ENCODE measurements around the gene SMARCC2. TPM values are rescaled to one million over a fixed set of nuclear protein-coding genes. Genes with fewer than 3 reads are reported as not detected.
A peak's percentile ranks its signal among the peaks of the same experiment; 100 is the strongest.

Gene SMARCC2
- total and polyA plus RNA-seq, 9 of the 15 experiments (the other 6 are each of a cell fraction or from before 2014, with no cell fraction given): 11.9 to 86.0 (median 36.6) TPM

DNA sequence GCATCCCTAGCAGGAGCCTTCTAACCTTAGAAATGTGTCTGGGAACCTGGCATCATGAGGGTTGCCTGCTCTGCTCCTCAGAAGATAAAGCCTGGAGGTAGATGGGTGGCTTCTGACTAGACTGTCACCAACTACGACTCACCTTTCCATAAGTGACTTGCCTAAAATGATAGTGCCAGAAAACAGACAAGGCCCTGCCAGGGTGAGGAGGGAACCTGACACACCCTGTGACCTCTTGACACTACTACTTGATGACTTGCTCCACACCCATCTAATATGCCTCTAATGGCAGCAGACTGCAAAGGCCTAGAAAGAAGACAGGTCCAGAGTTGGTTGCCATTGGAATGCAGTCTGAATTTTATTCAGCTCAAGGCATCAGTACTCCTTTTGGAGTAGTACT lies 23.1 kb upstream of the SMARCC2 start:
- WGBS (ENCODE audit: insufficient coverage, low coverage, missing lambda C conversion rate): 40% methylated on average over 1 of the region's 1 CpG
- Histone ChIP-seq H3K4me2 (ENCODE audit: insufficient read depth, low read length) (no peak overlapping the region), H3K36me3 (ENCODE audit: control insufficient read depth, insufficient read depth, low read length) (peaks cover 76% of the 10 kb centered on the region), H4K20me1 (replicated peaks; ENCODE audit: control insufficient read depth, insufficient read depth, low read length) (0 out of 2 replicates have a peak, but pooled peaks cover 3% of the 10 kb centered on the region), H3K9ac (ENCODE audit: insufficient read depth in 1 of 2, low read depth in 2 of 2, low read length in 2 of 2) (no peak overlapping the region), H3K4me1 (replicated peaks in 1 of 2; ENCODE audit: control insufficient read depth in 2 of 2, insufficient read depth in 2 of 2, low read length in 2 of 2) (no peaks in the 10 kb centered on the region), H3K27me3 (ENCODE audit: control insufficient read depth in 2 of 2, insufficient read depth in 2 of 2, low read length in 2 of 2) (no peaks in the 10 kb centered on the region), H3K79me2 (ENCODE audit: control insufficient read depth, insufficient read depth, low read length) (peaks cover under 1% of the 10 kb centered on the region; the same call in 2 of the 3 replicates), H3K27ac (ENCODE audit: extremely low read depth, low read depth, low read length) (no peak overlapping the region), H3K9me3 (replicated peaks; ENCODE audit: control insufficient read depth, insufficient read depth, low read depth, low read length) (no peaks in the 10 kb centered on the region), H3K9me1 (ENCODE audit: control insufficient read depth, insufficient read depth, low read length) (no peaks in the 10 kb centered on the region), H2AFZ (ENCODE audit: low read depth, low read length) (no peak overlapping the region), H3K4me3 (no peak overlapping the region)
- in situ Hi-C loops (cut with MboI) (no loop called here), intact Hi-C loops (cut with micrococcal nuclease) (no loop called here)
- no peak for FAIRE-seq
- ATAC-seq: no peak
- TF ChIP-seq PHTF2 (CRISPR knock-in tag; IDR thresholded peaks at IDR 0.05) (no peak), GATAD2B (IDR thresholded peaks at IDR 0.05; ENCODE audit: borderline replicate concordance) (no peak), ZEB2 (IDR thresholded peaks at IDR 0.05) (no peak), MCM5 (IDR thresholded peaks at IDR 0.05; ENCODE audit: low read depth) (no peak), KDM2B (CRISPR knock-in tag; IDR thresholded peaks at IDR 0.05) (no peak), ZC3H11A (IDR thresholded peaks at IDR 0.05; ENCODE audit: low read depth, low read length) (no peak), ZNF253 (CRISPR knock-in tag; conservative IDR thresholded peaks at IDR 0.05) (no peak), HDAC6 (IDR thresholded peaks at IDR 0.05; ENCODE audit: low read depth, low read length) (no peak), CCAR2 (IDR thresholded peaks at IDR 0.05; ENCODE audit: low read depth, low read length) (no peak), SRSF9 (IDR thresholded peaks at IDR 0.05; ENCODE audit: borderline replicate concordance, low read depth, low read length) (no peak), SMARCA4 (IDR thresholded peaks at IDR 0.05) (no peak), SNRNP70 (optimal IDR thresholded peaks at IDR 0.05; ENCODE audit: low read depth, low read length) (no peak), ZNF274 (IDR thresholded peaks at IDR 0.05; ENCODE audit: borderline replicate concordance, low read depth, low read length) (no peak), C11orf30 (IDR thresholded peaks at IDR 0.05; ENCODE audit: low read depth) (no peak), KHSRP (IDR thresholded peaks at IDR 0.05) (no peak), MYC (IDR thresholded peaks at IDR 0.05; ENCODE audit: low read depth, low read length) (no peak), MYC (CRISPR knock-in tag; IDR thresholded peaks at IDR 0.05; ENCODE audit: borderline replicate concordance, low read depth) (no peak)
- TF ChIP-seq, protein P1, sequence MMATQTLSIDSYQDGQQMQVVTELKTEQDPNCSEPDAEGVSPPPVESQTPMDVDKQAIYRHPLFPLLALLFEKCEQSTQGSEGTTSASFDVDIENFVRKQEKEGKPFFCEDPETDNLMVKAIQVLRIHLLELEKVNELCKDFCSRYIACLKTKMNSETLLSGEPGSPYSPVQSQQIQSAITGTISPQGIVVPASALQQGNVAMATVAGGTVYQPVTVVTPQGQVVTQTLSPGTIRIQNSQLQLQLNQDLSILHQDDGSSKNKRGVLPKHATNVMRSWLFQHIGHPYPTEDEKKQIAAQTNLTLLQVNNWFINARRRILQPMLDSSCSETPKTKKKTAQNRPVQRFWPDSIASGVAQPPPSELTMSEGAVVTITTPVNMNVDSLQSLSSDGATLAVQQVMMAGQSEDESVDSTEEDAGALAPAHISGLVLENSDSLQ (IDR thresholded peaks at IDR 0.05): no peak
- TF ChIP-seq, protein P2, sequence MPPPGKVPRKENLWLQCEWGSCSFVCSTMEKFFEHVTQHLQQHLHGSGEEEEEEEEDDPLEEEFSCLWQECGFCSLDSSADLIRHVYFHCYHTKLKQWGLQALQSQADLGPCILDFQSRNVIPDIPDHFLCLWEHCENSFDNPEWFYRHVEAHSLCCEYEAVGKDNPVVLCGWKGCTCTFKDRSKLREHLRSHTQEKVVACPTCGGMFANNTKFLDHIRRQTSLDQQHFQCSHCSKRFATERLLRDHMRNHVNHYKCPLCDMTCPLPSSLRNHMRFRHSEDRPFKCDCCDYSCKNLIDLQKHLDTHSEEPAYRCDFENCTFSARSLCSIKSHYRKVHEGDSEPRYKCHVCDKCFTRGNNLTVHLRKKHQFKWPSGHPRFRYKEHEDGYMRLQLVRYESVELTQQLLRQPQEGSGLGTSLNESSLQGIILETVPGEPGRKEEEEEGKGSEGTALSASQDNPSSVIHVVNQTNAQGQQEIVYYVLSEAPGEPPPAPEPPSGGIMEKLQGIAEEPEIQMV (tag; conservative IDR thresholded peaks at IDR 0.05; ENCODE audit: low read depth): no peak
- peak in 1 of 4 experiments; percentile 31 for DNase-seq (ENCODE audit: extremely low read depth in 1 of 4, low spot score in 3 of 4)
- ChIA-PET CTCF (ENCODE audit: low intra/inter-chr PET ratio) (no interaction called here), POLR2A (no interaction called here)
- no TSS peak for BruUV-seq (replicated peaks)

All from K562 (cell line).